Activated naive CD4-positive, alpha-beta T cell treated with anti-CD3 and anti-CD28 coated beads, Interleukin-2, amount 50 U/mL, for 72 hours (primary cell): Measurements from ENCODE around the gene ARL4A. TPM values are rescaled to one million over a fixed set of nuclear protein-coding genes. Genes with fewer than 3 reads are reported as not detected.
A peak's percentile ranks its signal among the peaks of the same experiment; 100 is the strongest.
"Not testable (repeated sequence)": the region's sequence is repeated elsewhere in the genome, so short reads cannot be mapped to it uniquely, and the experiment has no call there.

Source experiments
- ATAC-seq, 2 donors: fragments of 150-1000 bp; cut with Tn5 transposase; 2 replicates each; pipeline ENCODE4 v1.10.0; 2021; ENCODE audit warnings: mild to moderate bottlenecking in 2 of 2, moderate library complexity in 2 of 2
- DNase-seq, 2 donors: peaks; one replicate each; pipeline ENCODE4 v3.0.0; 2021 to 2022; ENCODE audit warnings: low spot score in 2 of 2
- H3K27ac Mint-ChIP-seq, 2 donors: one replicate each; pipeline ENCODE4 v1.8.0; 2022; ENCODE audit warnings: mild to moderate bottlenecking in 2 of 2, mixed read lengths in 2 of 2
- H3K36me3 Mint-ChIP-seq, 2 donors: one replicate each; pipeline ENCODE4 v1.8.0; 2022; ENCODE audit warnings: mixed read lengths in 2 of 2
- H3K9me3 Mint-ChIP-seq, 2 donors: one replicate each; pipeline ENCODE4 v1.8.0; 2022; ENCODE audit warnings: mixed read lengths in 2 of 2
- total RNA-seq, 2 donors: library from RNA; stranded (reverse); gene quantifications; one replicate each; pipeline ENCODE4 v1.2.3, GENCODE V29; 2022

Gene ARL4A
- total RNA-seq, 2 donors from 2014 or later, result 7.9 to 11.0 TPM

- Mint-ChIP-seq H3K36me3 (peaks cover 0 to 13% of the 10 kb centered on the region in 2 donors), H3K27ac (no peak overlapping the region), H3K9me3 (no peaks in the 10 kb centered on the region)
- ATAC-seq, result no peak
- DNase-seq, result no peak
Measured at GRCh38 chr7:12689451-12689850, 2.0 kb downstream of the ARL4A start.

- no peak overlapping the region for H3K27ac Mint-ChIP-seq
- no peak for ATAC-seq
Measured at GRCh38 chr7:12690041-12690878, 2.8 kb downstream of the ARL4A start.

GRCh38 chr7:12691388-12691787, 4.0 kb downstream of the ARL4A start:
- H3K27ac Mint-ChIP-seq, ATAC-seq, DNase-seq, H3K9me3 Mint-ChIP-seq: not testable (repeated sequence)
- peaks cover 0 to 13% of the 10 kb centered on the region in 2 donors for H3K36me3 Mint-ChIP-seq

More at GRCh38 chr7:12690041-12690878, 2.8 kb downstream of the ARL4A start:
- Mint-ChIP-seq H3K36me3 (peaks cover 0 to 13% of the 10 kb centered on the region in 2 donors), H3K9me3 (no peaks in the 10 kb centered on the region)
- DNase-seq, result no peak

- H3K27ac Mint-ChIP-seq, result no peak overlapping the region
- peaks cover 0 to 13% of the 10 kb centered on the region in 2 donors for H3K36me3 Mint-ChIP-seq
- H3K9me3 Mint-ChIP-seq, result no peaks in the 10 kb centered on the region
- DNase-seq (no peak), ATAC-seq (no peak)
Measured at GRCh38 chr7:12692035-12692434, 4.6 kb downstream of the ARL4A start.

DNA sequence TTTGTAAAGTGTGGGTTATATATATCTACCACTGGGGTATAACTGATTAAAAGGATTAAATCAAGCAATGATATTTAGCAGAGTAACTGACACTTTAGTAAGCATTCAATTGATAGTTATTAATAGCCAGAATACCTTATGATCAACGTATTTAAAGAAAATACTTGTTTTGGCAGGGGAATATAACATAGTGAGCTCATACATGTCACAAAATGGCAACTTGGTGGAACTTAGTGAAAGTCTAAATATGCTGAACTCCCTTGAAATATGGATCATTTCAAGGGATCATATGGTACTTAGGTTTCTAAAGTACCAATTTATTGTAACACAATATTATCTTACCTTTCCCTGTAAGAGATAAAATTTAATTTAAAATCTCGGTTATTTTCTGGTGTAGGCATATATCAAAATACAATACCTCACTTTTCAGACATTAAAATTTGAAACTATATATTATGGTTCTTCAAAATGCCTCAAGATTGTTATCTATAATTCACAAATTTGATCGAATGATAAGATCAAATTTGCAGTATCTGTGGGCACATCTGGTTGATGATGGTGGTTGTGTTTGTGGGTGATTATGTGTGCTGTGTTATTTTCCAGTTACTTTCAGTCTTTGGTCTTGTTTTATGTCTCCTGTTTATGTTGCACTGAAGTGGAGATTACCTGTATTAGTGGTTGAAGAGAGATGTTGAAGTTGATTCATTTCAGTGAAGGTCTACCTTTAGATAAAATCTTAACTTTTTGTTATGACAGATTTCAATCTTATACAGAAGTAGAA, 5.2 kb downstream of the ARL4A start:
- no peaks in the 10 kb centered on the region for H3K9me3 Mint-ChIP-seq

DNA sequence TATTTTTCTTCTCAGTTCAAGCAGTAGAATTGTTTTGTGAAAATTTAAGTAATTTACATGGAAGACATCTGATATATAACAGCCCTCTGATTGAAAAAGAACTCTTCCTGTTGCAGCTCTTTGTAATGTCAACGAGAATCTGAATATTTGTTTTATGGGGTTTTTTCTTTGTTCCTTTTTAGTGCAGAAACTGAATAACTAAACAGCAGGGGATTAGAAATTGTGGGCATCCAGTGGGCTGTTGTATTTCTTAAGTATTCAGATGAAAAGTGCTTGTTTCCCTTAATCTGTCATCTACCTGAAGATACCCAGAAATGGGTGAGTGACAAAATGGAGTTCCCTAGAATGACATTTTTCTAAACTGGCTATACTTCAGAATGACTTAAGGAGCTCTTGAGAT, 7.4 kb downstream of the ARL4A start:
- no peaks in the 10 kb centered on the region for H3K9me3 Mint-ChIP-seq
- no peak for ATAC-seq
- no peaks in the 10 kb centered on the region for H3K36me3 Mint-ChIP-seq
- no peak for DNase-seq
- H3K27ac Mint-ChIP-seq, result peak overlapping the region in 1 of 2 donors; percentile 55

More for the DNA sequence above, 5.2 kb downstream of the ARL4A start:
- ATAC-seq (no peak), DNase-seq (no peak)
- Mint-ChIP-seq H3K27ac (no peak overlapping the region), H3K36me3 (peaks cover 0 to 8% of the 10 kb centered on the region in 2 donors)

GRCh38 chr7:12695965-12696364, 8.5 kb downstream of the ARL4A start:
- ATAC-seq (no peak), DNase-seq (no peak)
- no peak overlapping the region for H3K27ac Mint-ChIP-seq
- H3K9me3 Mint-ChIP-seq, result no peaks in the 10 kb centered on the region
- H3K36me3 Mint-ChIP-seq, result no peaks in the 10 kb centered on the region

DNA sequence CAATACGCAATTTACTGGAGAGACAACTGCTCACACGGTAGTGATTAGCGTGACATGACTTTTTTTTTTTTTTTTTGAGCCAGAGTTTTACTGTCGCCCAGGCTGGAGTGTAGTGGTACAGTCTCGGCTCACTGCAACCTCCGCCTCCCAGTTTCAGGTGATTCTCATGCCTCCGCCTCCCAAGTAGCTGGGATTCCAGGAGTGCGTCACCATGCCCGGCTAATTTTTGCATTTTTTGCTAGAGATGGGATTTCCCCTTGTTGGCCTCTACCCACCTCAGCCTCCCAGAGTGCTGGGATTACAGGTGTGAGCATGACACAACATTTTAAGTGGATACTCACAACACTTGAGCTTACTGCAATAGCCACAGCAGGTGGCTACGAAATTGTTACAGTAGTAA, 11.9 kb downstream of the ARL4A start:
- no peak for ATAC-seq
- no peak overlapping the region for H3K27ac Mint-ChIP-seq
- H3K9me3 Mint-ChIP-seq, result no peaks in the 10 kb centered on the region
- DNase-seq, result no peak
- H3K36me3 Mint-ChIP-seq, result no peaks in the 10 kb centered on the region

DNA sequence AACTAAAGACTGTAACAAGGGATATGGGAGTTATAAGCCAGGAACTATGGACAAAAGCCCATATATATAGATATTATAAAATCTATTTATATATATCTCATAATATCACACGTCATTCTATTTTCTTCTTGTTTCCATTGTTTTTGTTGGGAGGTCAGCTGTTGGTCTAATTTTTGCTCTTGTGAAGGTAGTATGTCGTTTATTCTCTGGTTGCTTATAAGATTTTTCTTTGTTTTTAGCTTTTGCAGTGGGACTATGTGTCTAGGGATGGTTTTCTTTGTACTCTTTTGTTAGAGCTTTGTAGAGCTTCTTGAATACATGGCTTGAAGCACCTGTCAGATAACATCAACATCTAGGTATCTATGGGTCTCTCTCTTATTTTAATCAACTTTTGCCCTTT, 14.0 kb downstream of the ARL4A start:
- DNase-seq (no peak), ATAC-seq (no peak)
- Mint-ChIP-seq H3K36me3 (no peaks in the 10 kb centered on the region), H3K27ac (no peak overlapping the region), H3K9me3 (no peaks in the 10 kb centered on the region)

- ATAC-seq (no peak), DNase-seq (no peak)
- no peak overlapping the region for H3K27ac Mint-ChIP-seq
- no peaks in the 10 kb centered on the region for H3K9me3 Mint-ChIP-seq
- H3K36me3 Mint-ChIP-seq, result no peaks in the 10 kb centered on the region
Measured at GRCh38 chr7:12703881-12704280, 16.4 kb downstream of the ARL4A start.

GRCh38 chr7:12705878-12706277, 18.4 kb downstream of the ARL4A start:
- DNase-seq (no peak), ATAC-seq (no peak)
- H3K36me3 Mint-ChIP-seq, result no peaks in the 10 kb centered on the region
- H3K9me3 Mint-ChIP-seq, result no peaks in the 10 kb centered on the region
- H3K27ac Mint-ChIP-seq, result no peak overlapping the region

DNA sequence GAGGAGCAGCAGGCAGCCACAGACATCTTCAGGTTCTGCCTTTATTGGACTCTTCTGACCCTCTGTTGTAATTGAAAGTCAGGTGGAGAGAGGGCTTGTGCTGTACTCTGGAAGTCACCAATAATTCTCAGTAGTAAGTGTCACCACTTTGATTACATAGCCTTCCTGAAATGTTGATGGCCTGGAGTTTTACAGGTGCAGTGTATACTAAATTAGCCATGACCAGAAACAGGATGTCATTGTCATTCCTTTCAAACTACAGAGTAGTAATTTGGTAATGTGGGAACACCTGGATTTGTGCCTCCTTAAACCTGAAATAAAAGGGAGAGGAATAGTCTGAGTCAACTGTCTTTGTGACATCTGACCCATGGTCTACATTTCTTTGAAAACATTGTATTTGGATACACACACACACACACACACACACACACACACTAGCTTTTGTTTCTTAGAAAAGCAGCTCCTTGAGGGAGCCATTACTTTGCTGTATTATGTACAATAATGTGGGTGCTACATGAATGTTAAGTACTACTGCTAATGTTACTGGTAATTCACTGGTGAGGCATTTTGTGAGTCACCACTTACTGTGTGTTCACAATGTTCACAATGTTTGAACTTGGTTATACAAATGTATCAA, 19.6 kb downstream of the ARL4A start:
- H3K27ac Mint-ChIP-seq, result no peak overlapping the region
- H3K36me3 Mint-ChIP-seq, result no peaks in the 10 kb centered on the region
- no peak for ATAC-seq
- no peaks in the 10 kb centered on the region for H3K9me3 Mint-ChIP-seq
- no peak for DNase-seq

DNA sequence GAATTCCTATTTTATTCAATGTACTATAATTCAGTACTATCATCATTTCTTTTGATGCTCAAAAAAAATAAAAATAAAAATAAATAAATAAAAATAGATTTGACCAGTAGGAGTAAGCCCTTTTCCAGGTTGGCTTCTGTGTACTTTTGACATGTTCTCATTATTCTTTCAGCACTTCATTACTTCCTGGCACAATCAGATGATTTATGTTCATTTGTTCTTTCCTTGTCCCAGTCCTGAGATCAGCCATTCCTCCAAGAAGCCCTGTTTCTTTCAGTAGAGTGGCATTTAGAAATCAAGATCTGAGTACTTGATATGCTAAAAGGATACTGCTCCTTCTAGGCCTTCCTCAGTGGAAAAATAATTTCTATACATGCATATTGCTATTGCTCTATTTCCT, 20.9 kb downstream of the ARL4A start:
- H3K27ac Mint-ChIP-seq, result no peak overlapping the region
- DNase-seq, result no peak

DNA sequence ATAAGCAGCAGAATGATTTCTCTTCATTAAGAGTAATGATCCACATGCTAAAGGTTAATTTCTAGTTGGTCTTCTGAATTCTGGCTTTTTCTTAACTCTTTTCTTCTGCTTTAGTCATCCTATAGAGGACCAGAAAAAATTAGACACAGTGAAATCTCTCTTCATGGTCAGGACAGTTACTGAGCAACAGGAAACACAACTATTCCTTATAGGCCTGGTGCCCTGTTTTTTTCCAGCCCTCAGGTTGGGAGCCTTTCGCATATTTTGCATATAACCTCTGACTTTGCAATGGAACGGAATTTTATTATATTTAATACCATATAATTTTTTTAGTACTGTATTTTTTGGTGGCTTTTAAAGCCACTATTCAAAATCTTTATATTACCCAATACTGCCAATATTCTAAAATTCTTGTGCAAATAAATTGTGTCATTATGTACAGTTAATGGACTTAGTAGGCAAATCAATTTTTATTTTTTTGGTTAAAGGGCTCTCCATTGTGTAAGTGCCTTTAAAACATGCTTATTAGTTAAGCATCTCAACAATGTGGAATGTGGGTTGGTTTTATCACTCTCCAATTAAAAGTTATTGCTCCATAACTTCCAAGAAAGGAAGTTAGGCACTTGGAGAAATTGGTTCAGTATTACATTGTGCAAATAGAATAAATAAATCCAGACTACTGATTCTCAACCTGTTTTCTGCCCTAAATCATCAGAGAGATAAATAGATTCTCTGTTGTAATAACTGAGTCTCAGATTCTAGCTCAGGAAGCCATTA, 22.5 kb downstream of the ARL4A start:
- Mint-ChIP-seq H3K27ac (no peak overlapping the region), H3K9me3 (no peaks in the 10 kb centered on the region), H3K36me3 (no peaks in the 10 kb centered on the region)
- no peak for DNase-seq
- no peak for ATAC-seq

More for the DNA sequence above, 20.9 kb downstream of the ARL4A start:
- no peaks in the 10 kb centered on the region for H3K9me3 Mint-ChIP-seq
- no peaks in the 10 kb centered on the region for H3K36me3 Mint-ChIP-seq
- no peak for ATAC-seq

GRCh38 chr7:12711124-12711523, 23.7 kb downstream of the ARL4A start:
- no peaks in the 10 kb centered on the region for H3K36me3 Mint-ChIP-seq
- ATAC-seq, result no peak
- no peaks in the 10 kb centered on the region for H3K9me3 Mint-ChIP-seq
- no peak for DNase-seq
- H3K27ac Mint-ChIP-seq, result no peak overlapping the region

DNA sequence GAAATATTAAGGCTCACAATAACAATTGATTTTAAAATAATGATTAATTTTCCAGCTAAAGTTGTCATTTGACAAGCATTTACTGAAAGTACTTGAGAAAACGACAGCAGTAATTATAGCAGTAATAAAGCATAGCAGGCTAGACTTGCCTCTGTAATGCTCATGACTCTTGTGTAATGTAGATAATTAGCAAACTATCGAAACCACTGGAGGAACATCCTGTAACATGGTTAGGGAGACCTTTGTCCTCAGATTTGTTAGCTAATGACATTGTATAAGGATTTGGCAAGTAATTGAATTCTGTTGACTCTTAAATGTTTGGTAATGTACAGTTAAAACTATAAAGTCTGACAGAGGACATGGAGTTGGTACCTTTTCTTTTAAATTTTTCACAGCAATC, 24.8 kb downstream of the ARL4A start:
- no peak for DNase-seq
- H3K9me3 Mint-ChIP-seq, result no peaks in the 10 kb centered on the region
- H3K36me3 Mint-ChIP-seq, result no peaks in the 10 kb centered on the region
- ATAC-seq, result no peak
- no peak overlapping the region for H3K27ac Mint-ChIP-seq
